GM23248 (cell line): ENCODE measurements around the gene GPR25. TPM values are rescaled to one million over a fixed set of nuclear protein-coding genes. Genes with fewer than 3 reads are reported as not detected.

Experiments used
- DNase-seq: peaks from one replicate; pipeline ENCODE4 v3.0.0-alpha.2; 2015
- H2AFZ ChIP-seq: fragments of 200-600 bp; sonication (generic); 2 replicates; pipeline ENCODE4 v1.6.1; 2016; ENCODE audit warnings: antibody characterized with exemption
- H3F3A ChIP-seq: fragments of 200-600 bp; sonication (generic); 2 replicates; pipeline ENCODE4 v1.6.1; 2016; ENCODE audit warnings: mild to moderate bottlenecking, antibody characterized with exemption, mixed run types; ENCODE audit not compliant: insufficient read depth
- H3K27ac ChIP-seq: fragments of 200-600 bp; sonication (generic); 2 replicates; pipeline ENCODE4 v1.5.1; 2016; ENCODE audit warnings: mild to moderate bottlenecking
- H3K27me3 ChIP-seq: fragments of 200-600 bp; sonication (generic); replicated peaks from 2 replicates; pipeline ENCODE4 v1.6.1; 2016; ENCODE audit warnings: mild to moderate bottlenecking; ENCODE audit not compliant: insufficient read depth
- H3K36me3 ChIP-seq: fragments of 200-600 bp; sonication (generic); 2 replicates; pipeline ENCODE4 v1.6.1; 2016; ENCODE audit warnings: low read depth, mild to moderate bottlenecking
- H3K4me1 ChIP-seq: fragments of 200-600 bp; sonication (generic); 2 replicates; pipeline ENCODE4 v1.6.1; 2016; ENCODE audit warnings: mild to moderate bottlenecking; ENCODE audit not compliant: insufficient read depth
- H3K4me2 ChIP-seq: fragments of 200-600 bp; sonication (generic); one replicate; pipeline ENCODE4 v1.6.1; 2016; ENCODE audit warnings: mild to moderate bottlenecking; ENCODE audit not compliant: unreplicated experiment
- H3K4me3 ChIP-seq: fragments of 200-600 bp; sonication (generic); 2 replicates; pipeline ENCODE4 v1.5.1; 2016; ENCODE audit warnings: mild to moderate bottlenecking
- H3K79me2 ChIP-seq: fragments of 200-600 bp; sonication (generic); 2 replicates; pipeline ENCODE4 v1.6.1; 2016; ENCODE audit warnings: mild to moderate bottlenecking; ENCODE audit not compliant: insufficient read depth
- H3K9ac ChIP-seq: fragments of 200-600 bp; sonication (generic); 2 replicates; pipeline ENCODE4 v1.6.1; 2016; ENCODE audit warnings: mild to moderate bottlenecking
- H3K9me2 ChIP-seq: fragments of 200-600 bp; sonication (generic); 2 replicates; pipeline ENCODE4 v1.6.1; 2016; ENCODE audit warnings: mixed run types, mild to moderate bottlenecking, moderate library complexity; ENCODE audit not compliant: insufficient read depth
- H3K9me3 ChIP-seq: fragments of 200-600 bp; sonication (generic); one replicate; pipeline ENCODE4 v1.6.1; 2017; ENCODE audit warnings: low read depth
- H4K20me1 ChIP-seq: fragments of 200-600 bp; sonication (generic); 2 replicates; pipeline ENCODE4 v1.6.0; 2016; ENCODE audit not compliant: insufficient read depth
- EZH2 ChIP-seq: fragments of 200-600 bp; sonication (generic); IDR thresholded peaks from 2 replicates; pipeline ENCODE4 v1.6.1; 2018; ENCODE audit warnings: antibody characterized with exemption, mild to moderate bottlenecking; ENCODE audit not compliant: insufficient read depth, poor library complexity, severe bottlenecking
- EZH2phosphoT487 ChIP-seq: fragments of 200-600 bp; sonication (generic); IDR thresholded peaks from 2 replicates; pipeline ENCODE4 v1.6.1; 2018; ENCODE audit warnings: antibody characterized with exemption, moderate library complexity, mild to moderate bottlenecking, low read depth; ENCODE audit not compliant: insufficient read depth
- WGBS, 2 experiments: methylation state at CpG; one replicate each; pipeline ENCODE4 v1.1.6; 2015 to 2017; ENCODE audit warnings: low lambda C conversion rate in 2 of 2, low coverage in 1 of 2; ENCODE audit errors: missing lambda C conversion rate in 2 of 2; 5-methylcytosine and 5-hydroxymethylcytosine counted together
- in situ Hi-C: fragments of 300-500 bp; cut with MboI; formaldehyde crosslinking; loops from 2 replicates; pipeline ENCODE4 v1.15.0; 2020
- polyA plus RNA-seq: library from polyadenylated mRNA; unstranded; fragments of >200 nt; fragmentation: Nextera tagmentation; extraction: Ambion mirVana; gene quantifications from 2 replicates; pipeline ENCODE4 v1.2.1, GENCODE V29; 2016
- total RNA-seq: library from RNA; depleted of rRNA; stranded (reverse); fragments of >200 nt; shearing (Covaris generic); gene quantifications from 2 replicates; pipeline ENCODE4 v1.2.3, GENCODE V29; 2014

GPR25 gene
- total and polyA plus RNA-seq, 2 experiments from 2014 or later: not detected

DNA sequence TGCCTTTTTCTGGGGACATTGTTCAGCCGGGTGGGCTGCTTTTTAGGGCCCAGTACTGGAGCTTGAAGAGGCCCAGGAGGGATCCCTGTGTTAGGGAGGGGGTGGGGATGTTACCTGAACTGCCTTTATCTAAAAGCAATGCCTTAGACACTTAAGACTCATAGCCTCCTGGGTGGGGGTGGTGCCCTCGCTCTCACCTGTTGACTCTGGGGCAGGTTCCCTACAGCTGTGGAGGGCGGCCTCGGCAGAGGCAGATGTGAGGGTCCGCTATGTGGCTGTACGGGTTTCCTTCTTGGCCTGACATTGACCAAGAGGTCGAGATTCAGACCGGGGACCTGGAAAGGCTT is 22.6 kb downstream of the GPR25 start:
- in situ Hi-C loops: no loop called here
- Histone ChIP-seq H3K27ac (no peak overlapping the region), H3K9ac (no peak overlapping the region), H3K27me3 (peaks cover 39% of the 10 kb centered on the region), H3K4me3 (no peak overlapping the region), H2AFZ (no peak overlapping the region), H3F3A (no peaks in the 10 kb centered on the region), H3K79me2 (no peaks in the 10 kb centered on the region), H3K36me3 (no peaks in the 10 kb centered on the region), H3K4me1 (no peaks in the 10 kb centered on the region), H3K9me3 (no peaks in the 10 kb centered on the region), H3K9me2 (no peaks in the 10 kb centered on the region), H3K4me2 (no peak overlapping the region), H4K20me1 (no peaks in the 10 kb centered on the region)
- TF ChIP-seq EZH2phosphoT487 (no peak), EZH2 (no peak)
- DNase-seq: no peak
- 74 to 82% methylated on average over 7 to 8 of the region's 8 CpGs for WGBS, 2 experiments

DNA sequence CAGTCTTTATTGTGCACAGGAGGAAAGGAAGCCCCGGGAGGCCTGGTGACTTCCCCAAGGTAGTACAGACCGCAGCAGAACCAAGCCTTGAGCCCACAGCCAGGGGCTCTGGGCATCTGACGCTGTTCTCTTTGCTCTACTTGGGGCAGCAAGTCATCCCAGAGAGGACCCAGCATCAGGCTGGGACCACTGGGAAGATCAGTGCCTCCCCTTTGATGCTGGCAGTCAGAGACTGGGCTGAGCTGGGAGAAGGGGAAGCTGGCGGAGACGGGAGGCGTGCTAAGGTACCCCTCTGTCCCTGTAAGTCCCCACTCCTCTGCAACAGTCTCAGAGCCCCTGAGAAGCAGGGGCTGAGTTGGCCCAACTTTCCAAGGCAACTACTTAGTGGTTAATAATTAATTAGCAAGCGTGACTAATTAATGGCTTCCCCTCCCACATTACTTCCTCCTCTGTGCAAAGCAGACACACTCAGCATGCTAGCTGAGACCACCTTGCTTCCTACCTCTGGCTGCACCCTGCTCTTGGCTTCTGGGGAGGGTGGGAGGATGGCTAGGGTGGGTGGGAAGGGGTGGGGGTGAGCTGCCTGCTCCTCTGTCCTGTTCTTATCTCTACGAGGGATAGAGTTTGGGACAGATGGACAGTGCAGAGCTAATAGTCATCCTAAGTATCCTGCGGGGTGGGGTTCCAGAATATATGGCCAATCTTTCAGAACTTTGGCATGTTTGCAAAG is 23.2 kb downstream of the GPR25 start:
- in situ Hi-C loops: no loop called here
- TF ChIP-seq EZH2 (no peak), EZH2phosphoT487 (no peak)
- WGBS, 2 experiments: 72 to 75% methylated on average over 9 of the region's 9 CpGs
- no peaks in the 10 kb centered on the region for H3F3A ChIP-seq
- no peak overlapping the region for H3K4me3 ChIP-seq
- H3K9ac ChIP-seq: no peak overlapping the region
- H3K9me2 ChIP-seq: no peaks in the 10 kb centered on the region
- no peaks in the 10 kb centered on the region for H3K79me2 ChIP-seq
- H3K4me1 ChIP-seq: no peaks in the 10 kb centered on the region
- H4K20me1 ChIP-seq: no peaks in the 10 kb centered on the region
- H3K9me3 ChIP-seq: no peaks in the 10 kb centered on the region
- DNase-seq: no peak
- no peak overlapping the region for H3K27ac ChIP-seq
- H3K4me2 ChIP-seq: no peak overlapping the region
- H3K36me3 ChIP-seq: no peaks in the 10 kb centered on the region
- H3K27me3 ChIP-seq: peaks cover 34% of the 10 kb centered on the region
- no peak overlapping the region for H2AFZ ChIP-seq

DNA sequence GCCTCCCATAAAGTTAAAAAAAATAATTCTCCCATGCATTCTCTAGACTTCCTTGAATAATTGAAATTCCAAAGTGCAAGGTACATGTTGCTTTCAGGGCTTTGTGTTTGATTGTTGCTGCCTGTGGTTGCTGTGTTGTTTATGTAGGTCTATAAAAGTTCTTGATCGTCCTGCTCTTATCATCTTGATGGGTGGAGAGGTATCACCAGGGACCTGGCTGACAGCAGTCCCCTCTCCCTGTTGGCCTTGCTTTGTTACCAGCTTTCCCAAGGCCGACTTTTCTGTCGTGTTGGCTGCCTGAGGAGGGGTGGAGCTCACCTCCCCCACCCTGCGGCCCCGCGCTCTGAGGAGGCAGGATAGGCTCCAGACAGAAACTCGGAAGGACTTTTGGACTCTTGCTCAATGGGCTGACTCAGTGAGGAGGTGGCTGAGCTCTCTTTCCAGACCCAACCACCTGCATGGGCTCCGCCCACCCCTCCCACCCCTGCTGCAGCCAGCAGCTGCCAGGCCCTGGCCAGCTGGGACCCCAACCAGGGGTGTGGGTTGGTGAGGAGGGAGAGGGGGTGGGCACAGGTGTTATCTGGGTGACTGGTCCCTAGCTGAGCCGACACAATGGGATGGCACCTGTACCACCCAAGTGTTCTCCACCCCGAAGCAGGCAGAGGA is 23.9 kb downstream of the GPR25 start:
- Histone ChIP-seq H4K20me1 (no peaks in the 10 kb centered on the region), H3K27me3 (peaks cover 36% of the 10 kb centered on the region), H3K79me2 (no peaks in the 10 kb centered on the region), H3K4me1 (no peaks in the 10 kb centered on the region), H3F3A (no peaks in the 10 kb centered on the region), H3K9me2 (no peaks in the 10 kb centered on the region), H3K27ac (no peak overlapping the region), H3K4me3 (no peak overlapping the region), H3K9ac (no peak overlapping the region), H3K4me2 (no peak overlapping the region), H2AFZ (no peak overlapping the region), H3K36me3 (no peaks in the 10 kb centered on the region), H3K9me3 (no peaks in the 10 kb centered on the region)
- WGBS, 2 experiments: 68 to 74% methylated on average over 9 to 10 of the region's 10 CpGs
- DNase-seq: no peak
- in situ Hi-C loops: no loop called here
- TF ChIP-seq EZH2phosphoT487: no peak
- TF ChIP-seq EZH2: no peak

DNA sequence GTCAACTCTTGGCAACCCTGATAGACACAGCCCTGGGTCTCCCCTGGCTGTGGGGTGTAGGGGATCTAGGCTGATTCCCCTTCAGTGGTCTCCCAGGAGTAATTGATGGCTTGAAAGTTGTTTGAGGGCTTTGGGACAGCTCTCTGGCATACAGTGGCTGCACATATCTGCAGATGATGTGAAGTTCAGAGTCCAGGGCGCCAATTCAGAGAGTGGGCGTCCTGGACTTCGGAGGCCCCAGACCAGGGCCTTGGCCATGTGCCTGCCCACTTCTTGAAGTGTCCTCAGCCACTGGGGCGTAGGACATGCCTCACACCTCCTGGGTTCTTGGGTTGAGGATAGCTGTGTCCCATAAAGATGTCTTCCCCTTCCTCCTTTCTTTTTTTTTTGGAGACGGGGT is 24.5 kb downstream of the GPR25 start:
- Histone ChIP-seq H3K4me3 (no peak overlapping the region), H3K27ac (no peak overlapping the region), H3K36me3 (no peaks in the 10 kb centered on the region), H3K27me3 (peaks cover 31% of the 10 kb centered on the region), H3K79me2 (no peaks in the 10 kb centered on the region), H3K4me1 (no peaks in the 10 kb centered on the region), H3K9me2 (no peaks in the 10 kb centered on the region), H3K4me2 (no peak overlapping the region), H4K20me1 (no peaks in the 10 kb centered on the region), H3F3A (no peaks in the 10 kb centered on the region), H3K9ac (no peak overlapping the region), H2AFZ (no peak overlapping the region), H3K9me3 (no peaks in the 10 kb centered on the region)
- TF ChIP-seq EZH2 (no peak), EZH2phosphoT487 (no peak)
- in situ Hi-C loops: no loop called here
- no peak for DNase-seq
- WGBS, 2 experiments: 81 to 85% methylated on average over 4 to 5 of the region's 5 CpGs
